ENCODE data around the gene CFAP410.
A peak's percentile ranks its signal among the peaks of the same experiment; 100 is the strongest.

CFAP410 gene

GRCh38 chr21:44329971-44330681 is 9.1 kb downstream of the CFAP410 start:
- no peak for DNase-seq

- peak; percentile 7 for DNase-seq
Measured at GRCh38 chr21:44329086-44329889, 9.9 kb downstream of the CFAP410 start.

GRCh38 chr21:44328242-44328895 is 10.8 kb downstream of the CFAP410 start:
- DNase-seq: no peak

GRCh38 chr21:44327603-44327974 is 11.6 kb downstream of the CFAP410 start:
- DNase-seq: no peak

- no peak for DNase-seq
Measured at GRCh38 chr21:44326716-44327602, 12.2 kb downstream of the CFAP410 start.

- no peak for DNase-seq
Measured at GRCh38 chr21:44326272-44326647, 12.9 kb downstream of the CFAP410 start.

- DNase-seq: no peak
Measured at GRCh38 chr21:44325386-44326271, 13.6 kb downstream of the CFAP410 start.

GRCh38 chr21:44324854-44325107 is 14.4 kb downstream of the CFAP410 start:
- DNase-seq: no peak

GRCh38 chr21:44324106-44324853 is 14.9 kb downstream of the CFAP410 start:
- no peak for DNase-seq

- no peak for DNase-seq
Measured at GRCh38 chr21:44323591-44323990, 15.6 kb downstream of the CFAP410 start.

- DNase-seq: no peak
Measured at GRCh38 chr21:44322621-44323325, 16.4 kb downstream of the CFAP410 start.

- no peak for DNase-seq
Measured at GRCh38 chr21:44321846-44322450, 17.2 kb downstream of the CFAP410 start.

GRCh38 chr21:44320847-44321246 is 18.3 kb downstream of the CFAP410 start:
- no peak for DNase-seq

- DNase-seq: no peak
Measured at GRCh38 chr21:44319407-44320065, 19.7 kb downstream of the CFAP410 start.

- no peak for DNase-seq
Measured at GRCh38 chr21:44318489-44319285, 20.5 kb downstream of the CFAP410 start.

- no peak for DNase-seq
Measured at GRCh38 chr21:44317871-44318270, 21.3 kb downstream of the CFAP410 start.

- DNase-seq: no peak
Measured at GRCh38 chr21:44317241-44317782, 21.9 kb downstream of the CFAP410 start.

GRCh38 chr21:44316277-44316900 is 22.8 kb downstream of the CFAP410 start:
- DNase-seq: no peak

Measured in NCI-H146 (cell line).